ENCODE measurements around the gene MAPKAP1.
A peak's percentile ranks its signal among the peaks of the same experiment; 100 is the strongest.
"Not testable (repeated sequence)": the region's sequence is repeated elsewhere in the genome, so short reads cannot be mapped to it uniquely, and the experiment has no call there.

MAPKAP1 gene

GRCh38 chr9:125407432-125407973 is 299.5 kb downstream of the MAPKAP1 start:
- no peak for DNase-seq

- DNase-seq = no peak
Observed at GRCh38 chr9:125406810-125407087, 300.3 kb downstream of the MAPKAP1 start.

GRCh38 chr9:125405938-125406809 is 300.8 kb downstream of the MAPKAP1 start:
- peak; percentile 21 for DNase-seq

GRCh38 chr9:125404733-125405132 is 302.3 kb downstream of the MAPKAP1 start:
- DNase-seq = no peak

GRCh38 chr9:125400725-125401716 is 306.0 kb downstream of the MAPKAP1 start:
- DNase-seq = peak; percentile 19

GRCh38 chr9:125400232-125400631 is 306.8 kb downstream of the MAPKAP1 start:
- not testable (repeated sequence) for DNase-seq

- no peak for DNase-seq
Observed at GRCh38 chr9:125399666-125400065, 307.3 kb downstream of the MAPKAP1 start.

- no peak for DNase-seq
Observed at GRCh38 chr9:125399165-125399564, 307.8 kb downstream of the MAPKAP1 start.

- no peak for DNase-seq
Observed at GRCh38 chr9:125398243-125398642, 308.8 kb downstream of the MAPKAP1 start.

GRCh38 chr9:125397736-125398135 is 309.3 kb downstream of the MAPKAP1 start:
- no peak for DNase-seq

GRCh38 chr9:125396799-125397198 is 310.2 kb downstream of the MAPKAP1 start:
- DNase-seq = no peak

- DNase-seq = peak; percentile 22
Observed at GRCh38 chr9:125393426-125393825, 313.6 kb downstream of the MAPKAP1 start.

GRCh38 chr9:125391704-125392103 is 315.3 kb downstream of the MAPKAP1 start:
- peak; percentile 35 for DNase-seq

- DNase-seq = no peak
Observed at GRCh38 chr9:125388978-125389377, 318.0 kb downstream of the MAPKAP1 start.

GRCh38 chr9:125387861-125388524 is 319.0 kb downstream of the MAPKAP1 start:
- no peak for DNase-seq

Measured in fibroblast of skin of back (primary cell).